Stimulated activated CD8-positive, alpha-beta memory T cell treated with anti-CD3 and anti-CD28 coated beads, Interleukin-12 subunit alpha, Interleukin-12 subunit beta, amount 100 ng/mL, for 1 hour (primary cell): ENCODE data around the gene HARS1.
A peak's percentile ranks its signal among the peaks of the same experiment; 100 is the strongest.
"Not testable (repeated sequence)": the region's sequence is repeated elsewhere in the genome, so short reads cannot be mapped to it uniquely, and the experiment has no call there.

Experiments
- DNase-seq: peaks from one replicate; pipeline ENCODE4 v3.0.0-alpha.2; 2020; ENCODE audit warnings: low read depth

The HARS1 gene

DNA sequence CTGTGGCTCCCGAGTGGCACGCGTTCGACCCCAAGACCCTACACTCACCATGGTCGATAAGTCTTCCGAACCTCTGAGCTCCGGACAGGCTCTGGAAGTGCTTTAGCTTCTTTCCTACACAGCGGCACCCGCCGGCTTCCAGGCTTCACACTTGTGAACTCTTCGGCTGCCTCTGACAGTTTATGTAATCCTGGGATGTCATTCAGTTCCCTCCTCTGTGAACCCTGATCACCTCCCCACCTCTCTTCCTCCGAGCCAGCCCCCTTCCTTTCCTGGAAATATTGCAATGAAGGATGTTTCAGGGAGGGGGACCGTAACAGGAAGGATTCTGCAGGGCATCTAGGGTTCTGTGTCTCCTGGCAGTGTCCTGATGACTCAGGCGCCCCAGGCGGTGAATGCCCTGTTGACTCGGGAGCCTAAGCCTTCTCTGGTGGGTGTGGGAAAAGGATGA lies 58.1 kb downstream of the HARS1 start, which contains the start of gene CD14:
CD14 (minus strand) TSS at position 155 of the 451 bp plus-strand sequence; CDS start at position 51, 104 bp downstream.
- no peak for DNase-seq

DNA sequence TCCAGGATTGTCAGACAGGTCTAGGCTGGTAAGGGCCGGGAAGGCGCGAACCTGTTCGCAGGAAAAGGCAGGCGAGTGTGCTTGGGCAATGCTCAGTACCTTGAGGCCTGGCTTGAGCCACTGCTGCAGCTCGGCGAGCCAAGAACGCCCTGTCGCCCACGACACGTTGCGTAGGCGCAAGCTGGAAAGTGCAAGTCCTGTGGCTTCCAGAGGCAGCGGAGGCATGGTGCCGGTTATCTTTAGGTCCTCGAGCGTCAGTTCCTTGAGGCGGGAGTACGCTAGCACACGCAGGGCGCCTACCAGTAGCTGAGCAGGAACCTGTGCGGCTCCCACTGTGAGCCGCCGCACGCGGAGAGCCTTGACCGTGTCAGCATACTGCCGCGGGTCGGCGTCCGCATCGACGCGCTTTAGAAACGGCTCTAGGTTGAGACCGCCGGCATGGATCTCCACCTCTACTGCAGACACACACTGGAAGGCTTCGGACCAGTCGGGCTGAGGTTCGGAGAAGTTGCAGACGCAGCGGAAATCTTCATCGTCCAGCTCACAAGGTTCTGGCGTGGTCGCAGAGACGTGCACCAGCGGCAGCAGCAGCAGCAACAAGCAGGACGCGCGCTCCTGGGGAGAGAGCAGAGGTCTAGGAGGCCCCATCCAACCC lies 58.7 kb downstream of the HARS1 start:
- DNase-seq, result peak; percentile 19

DNA sequence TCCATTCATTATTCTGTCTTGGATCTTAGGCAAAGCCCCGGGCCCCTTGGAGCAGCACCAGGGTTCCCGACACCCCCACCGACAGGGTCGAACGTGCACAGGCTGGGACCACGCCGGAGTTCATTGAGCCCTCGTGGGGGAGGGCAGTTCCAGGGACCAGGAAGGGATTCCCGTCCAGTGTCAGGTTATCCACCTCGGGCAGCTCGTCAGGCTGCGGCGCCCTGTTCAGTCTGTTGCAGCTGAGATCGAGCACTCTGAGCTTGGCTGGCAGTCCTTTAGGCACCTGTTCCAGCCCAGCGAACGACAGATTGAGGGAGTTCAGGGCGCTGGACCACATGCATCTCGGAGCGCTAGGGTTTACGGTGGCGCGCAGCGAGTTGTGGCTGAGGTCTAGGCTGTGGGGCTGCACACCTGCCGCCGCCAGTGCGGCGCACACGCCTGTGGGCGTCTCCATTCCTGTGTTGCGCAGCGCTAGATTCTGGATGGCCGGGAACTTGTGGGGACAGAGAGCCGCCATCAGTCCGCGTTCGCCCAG lies 59.3 kb downstream of the HARS1 start:
- DNase-seq, result no peak

DNA sequence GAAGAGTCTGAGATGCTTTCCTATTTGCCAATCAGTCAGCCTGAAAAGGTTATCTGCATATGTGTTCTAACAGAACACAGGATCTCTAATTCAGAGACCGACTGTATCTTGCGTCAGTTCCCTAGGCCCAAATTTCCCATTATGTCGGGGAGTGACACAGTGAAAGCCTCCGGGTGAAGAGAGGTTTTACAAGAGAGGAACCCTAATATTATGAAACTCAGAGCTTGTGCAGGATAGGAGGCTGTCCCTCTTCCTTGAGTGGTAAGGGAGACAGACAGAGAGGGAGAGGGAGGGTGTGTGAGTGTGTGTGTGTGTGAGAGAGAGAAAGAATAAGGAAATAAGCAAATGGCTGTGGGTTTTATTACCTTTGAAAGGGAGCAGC lies 60.1 kb downstream of the HARS1 start:
- DNase-seq, result no peak

DNA sequence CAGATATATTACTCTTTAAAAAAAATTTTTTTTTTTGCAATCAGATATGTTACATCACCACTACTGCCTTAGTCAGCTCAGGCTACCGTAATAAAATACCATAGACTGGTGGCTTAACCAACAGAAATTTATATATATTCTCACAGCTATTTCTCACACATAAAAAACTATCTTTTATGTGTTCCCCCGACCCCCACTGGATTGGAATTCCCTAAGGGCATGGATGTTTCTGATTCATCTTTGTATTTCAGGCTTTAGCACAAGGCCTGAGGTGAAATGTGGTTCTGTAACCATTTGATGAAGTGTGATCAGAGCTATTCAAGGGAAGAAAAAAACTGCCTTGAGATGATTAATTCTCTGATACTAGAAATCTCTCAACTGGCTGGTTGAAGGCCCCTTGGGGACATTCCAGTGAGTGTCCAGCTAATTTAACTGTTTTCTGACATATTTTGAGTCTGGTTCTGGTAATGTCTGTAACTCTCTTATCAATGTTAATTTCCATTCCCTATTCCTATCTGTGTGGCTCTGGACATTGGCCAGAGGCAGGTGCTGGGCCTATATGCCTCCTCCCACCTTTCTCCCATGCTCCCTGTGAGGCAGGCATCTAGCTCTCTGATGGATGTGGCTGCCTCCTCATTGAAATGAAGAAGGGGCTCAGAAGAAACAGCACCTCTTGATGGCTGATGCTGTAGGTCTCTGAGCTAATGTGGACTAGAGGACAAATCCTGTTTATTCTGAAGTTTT lies 60.7 kb downstream of the HARS1 start:
- DNase-seq, result no peak

DNA sequence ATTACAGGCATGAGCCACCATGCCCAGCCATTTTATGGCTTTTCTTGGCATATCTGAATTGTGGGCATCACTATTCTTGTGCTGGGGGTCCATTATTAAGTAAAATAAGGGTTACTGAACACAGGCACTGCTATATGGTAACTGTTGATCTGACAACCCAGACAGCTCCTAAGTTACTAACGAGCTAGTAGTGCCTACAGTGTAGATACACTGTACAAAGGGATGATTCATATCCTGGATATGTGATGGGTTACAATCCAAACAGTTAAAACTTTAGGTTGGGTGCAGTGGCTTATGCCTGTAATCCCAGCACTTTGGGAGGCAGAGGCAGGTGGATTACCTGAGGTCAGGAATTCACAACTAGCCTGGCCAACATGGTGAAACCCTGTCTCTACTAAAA lies 62.5 kb downstream of the HARS1 start:
- DNase-seq, result no peak

DNA sequence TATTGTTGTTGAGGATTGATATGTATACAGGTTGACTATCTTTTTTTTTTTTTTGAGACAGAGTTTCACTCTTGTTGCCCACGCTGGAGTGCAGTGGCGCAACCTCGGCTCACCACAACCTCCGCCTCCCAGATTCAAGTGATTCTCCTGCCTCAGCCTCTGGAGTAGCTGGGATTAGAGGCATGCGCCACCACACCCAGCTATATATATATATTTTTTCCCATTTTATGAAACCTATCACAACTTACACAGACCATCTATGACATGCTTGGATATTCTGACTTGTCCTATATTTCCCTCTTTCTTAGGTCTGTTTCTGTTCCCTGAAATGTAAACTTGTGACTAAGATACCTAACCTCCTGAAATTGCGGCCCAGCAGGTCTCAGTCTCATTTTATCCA lies 63.2 kb downstream of the HARS1 start:
- DNase-seq, result no peak

DNA sequence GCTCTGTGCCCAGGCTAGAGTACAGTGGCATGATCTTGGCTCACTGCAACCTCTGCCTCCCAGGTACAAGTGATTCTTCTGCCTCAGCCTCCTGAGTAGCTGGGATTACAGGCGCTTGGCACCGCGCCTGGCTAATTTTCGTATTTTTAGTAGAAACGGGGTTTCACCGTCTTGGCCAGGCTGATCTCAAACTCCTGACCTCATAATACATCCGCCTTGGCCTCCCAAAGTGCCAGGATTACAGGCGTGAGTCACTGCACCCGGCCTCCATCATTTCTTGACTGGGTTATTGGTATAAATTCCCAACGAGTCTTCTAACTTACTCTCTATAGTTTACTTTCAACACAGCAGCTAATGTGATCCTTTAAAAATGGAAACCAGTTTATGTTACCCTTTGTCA lies 66.3 kb downstream of the HARS1 start:
- DNase-seq, result not testable (repeated sequence)
